Frontal cortex (tissue), 4 donors: ENCODE data around the gene MGAT4B. TPM values are rescaled to one million over a fixed set of nuclear protein-coding genes. Genes with fewer than 3 reads are reported as not detected.

Experiments used
- DNase-seq, 2 donors: peaks; one replicate each; pipeline ENCODE4 v3.0.0; 2012; ENCODE audit warnings: low spot score in 2 of 2
- FAIRE-seq: peaks from 2 replicates; lab custom pipeline; 2012; peaks lifted over from hg19 to GRCh38; lab: Jason Lieb, UNC
- small RNA-seq: library from RNA; depleted of rRNA; stranded (forward); fragments of <200 nt; gene quantifications from one replicate; pipeline ENCODE3, GENCODE V24; 2014
- total RNA-seq: library from RNA; depleted of rRNA; stranded (reverse); fragments of >200 nt; gene quantifications from one replicate; pipeline ENCODE4 v1.2.3, GENCODE V29; 2014
- donor health status: control.
- donor health status: control.
- donor health status: control.

MGAT4B gene
- total RNA-seq, 1 donor from 2014 or later = 58.7 TPM

DNA sequence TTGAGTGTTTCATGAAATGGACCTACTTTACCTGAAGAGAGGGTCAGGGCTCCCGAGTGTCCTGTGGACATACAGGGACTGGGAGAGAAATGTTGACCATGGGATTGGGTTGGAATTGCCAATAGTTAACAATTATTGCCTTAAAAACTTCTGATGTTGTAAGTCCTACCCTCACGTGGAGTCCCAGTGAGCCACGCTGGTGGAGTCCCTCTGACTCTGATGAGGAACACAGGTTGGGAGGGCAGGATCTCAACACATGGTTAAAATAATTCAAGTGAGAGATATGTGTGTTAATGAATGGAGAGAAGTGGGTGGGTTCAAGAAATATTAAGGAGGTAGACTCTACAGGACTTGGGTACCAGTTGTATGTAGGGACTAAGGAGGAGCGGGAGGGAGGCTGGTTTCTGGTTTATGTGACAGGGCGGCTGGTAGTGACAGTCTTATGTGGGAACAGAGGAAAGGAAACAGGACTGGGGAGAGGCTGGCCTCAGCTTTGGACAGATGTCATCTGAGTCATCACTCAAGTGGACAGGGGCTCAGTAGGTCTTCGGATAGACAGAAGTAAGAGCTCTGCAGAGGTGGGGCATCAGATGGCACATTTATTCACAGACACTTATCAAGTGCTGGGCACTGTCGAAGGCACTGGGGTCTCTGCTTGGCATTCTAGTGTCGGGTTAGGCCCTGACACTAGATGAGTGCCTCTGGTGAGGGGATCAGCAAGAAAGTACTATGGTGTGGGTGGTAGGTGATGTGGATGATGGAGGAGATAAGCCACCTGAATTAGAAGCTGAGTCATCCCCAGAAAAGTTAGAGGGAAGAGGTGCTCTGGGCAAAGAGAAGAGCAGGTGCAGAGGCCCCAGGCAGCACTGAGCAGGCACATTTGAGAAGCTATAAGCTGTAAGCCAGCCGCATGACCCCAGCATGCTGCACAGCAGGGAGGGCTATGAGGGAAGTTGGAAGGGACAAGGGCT, 46.8 kb downstream of the MGAT4B start:
- DNase-seq = no peak
- FAIRE-seq = no peak

DNA sequence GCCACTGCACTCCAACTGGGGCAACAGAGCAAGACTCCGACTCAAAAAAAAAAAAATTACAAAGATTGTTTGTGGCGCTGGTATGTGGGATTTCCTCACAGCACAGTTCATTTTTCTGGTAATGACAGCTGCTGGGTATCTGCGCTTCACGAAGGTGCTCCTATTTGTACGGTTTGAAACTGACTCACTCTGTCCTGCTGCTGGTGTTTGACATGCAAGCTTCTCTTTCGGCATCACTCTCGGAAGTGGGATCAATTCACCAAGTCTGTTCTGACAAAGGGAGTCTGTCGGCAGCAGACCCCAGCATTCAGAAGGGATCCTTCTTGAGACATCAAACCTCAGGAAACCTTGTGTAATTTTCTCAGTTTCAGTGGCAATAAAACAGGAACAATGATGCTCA, 47.7 kb downstream of the MGAT4B start:
- DNase-seq (no peak), FAIRE-seq (no peak)

GRCh38 chr5:179755022-179755421, 51.6 kb downstream of the MGAT4B start:
- no peak for DNase-seq
- FAIRE-seq = no peak

- FAIRE-seq (no peak), DNase-seq (no peak)
Measured at GRCh38 chr5:179753971-179754370, 52.7 kb downstream of the MGAT4B start.

DNA sequence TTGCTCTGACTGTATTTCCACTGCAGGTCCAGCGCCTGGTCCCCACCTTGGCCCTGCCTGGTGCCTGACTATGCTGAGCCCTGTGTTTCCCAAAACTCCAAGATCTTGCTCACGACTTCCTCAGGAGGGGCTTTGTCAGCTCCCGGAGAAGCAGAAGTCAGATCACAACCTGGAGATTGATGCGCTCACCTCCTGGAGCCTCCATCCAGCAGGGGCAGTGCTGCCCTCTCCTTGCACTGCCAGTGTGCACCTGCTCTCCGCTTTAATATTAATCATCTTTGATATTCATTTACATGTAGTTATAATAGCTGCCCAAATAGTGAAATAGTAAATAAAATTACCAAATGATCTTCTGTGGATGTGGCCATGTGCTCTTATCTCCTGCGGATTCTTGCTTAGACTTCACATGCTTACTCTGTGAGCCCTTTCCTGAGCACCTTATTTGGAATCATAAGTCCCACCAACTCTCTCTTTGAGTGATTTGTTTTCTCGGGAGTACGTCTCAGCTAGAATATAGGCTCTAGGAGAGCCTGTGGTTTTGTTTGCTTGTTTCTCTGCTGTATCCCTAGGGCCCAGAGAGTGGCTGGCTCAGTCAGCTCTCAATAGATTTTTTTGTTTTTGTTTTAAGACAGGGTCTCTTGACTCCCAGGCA, 56.7 kb downstream of the MGAT4B start:
- FAIRE-seq = no peak
- no peak for DNase-seq

GRCh38 chr5:179747811-179748210, 58.9 kb downstream of the MGAT4B start:
- DNase-seq (no peak), FAIRE-seq (no peak)

Small RNA genes within 50 kb of the gene (small RNA-seq; reads per million reads assigned to genes)
- gene MIR1229 (0.13 reads per million), gene RF00019 (not detected)

Other genes starting within 250 kb of the MGAT4B start
- 818 TPM for gene HNRNPH1, start 183.2 kb downstream of the MGAT4B start, total RNA-seq
- not detected for gene CBY3, start 125.8 kb downstream of the MGAT4B start, total RNA-seq
- gene CANX, start 107.9 kb downstream of the MGAT4B start, total RNA-seq = 405 TPM
- gene MAML1, start 74.0 kb downstream of the MGAT4B start, total RNA-seq = 7.3 TPM
- 1.6 TPM for gene LTC4S, start 12.9 kb downstream of the MGAT4B start, total RNA-seq
- 46.9 TPM for gene SQSTM1, start 14.0 kb upstream of the MGAT4B start, total RNA-seq
- gene MRNIP, start 52.0 kb upstream of the MGAT4B start, total RNA-seq = 28.1 TPM
- gene TBC1D9B, start 101.0 kb upstream of the MGAT4B start, total RNA-seq = 24.1 TPM